H1 (cell line): ENCODE measurements around the gene MYO16. TPM values are rescaled to one million over a fixed set of nuclear protein-coding genes. Genes with fewer than 3 reads are reported as not detected.

Experiments
- CTCF ChIA-PET: fragments of 300-600 bp; sonication (Branson Sonifier 250); formaldehyde crosslinking; loops from one replicate; lab custom pipeline; 2021; ENCODE audit not compliant: partially characterized antibody; lab: Charles Lee
- POLR2A ChIA-PET: fragments of 300-600 bp; sonication (Branson Sonifier 250); formaldehyde crosslinking; loops from one replicate; lab custom pipeline; 2021; ENCODE audit warnings: inconsistent platforms; ENCODE audit not compliant: partially characterized antibody; lab: Charles Lee
- DNase-seq, 2 experiments: peaks; one replicate each; pipeline versions ENCODE4 v3.0.0 to v3.0.0-alpha.2; 2010 to 2022; ENCODE audit warnings: low spot score in 2 of 2, low read depth in 1 of 2, mixed read lengths in 1 of 2
- FAIRE-seq: peaks from 2 replicates; lab custom pipeline; 2011; peaks lifted over from hg19 to GRCh38; lab: Jason Lieb, UNC
- H2AFZ ChIP-seq: 2 replicates; pipeline ENCODE4 v1.8.1; 2012; ENCODE audit warnings: low read length, inconsistent platforms
- H2AK5ac ChIP-seq: 2 replicates; pipeline ENCODE4 v1.6.1; 2013; ENCODE audit warnings: low read depth, low read length
- H2BK120ac ChIP-seq: replicated peaks from 2 replicates; pipeline ENCODE3; 2013; ENCODE audit warnings: low read depth, low read length, inconsistent platforms
- H2BK12ac ChIP-seq: 2 replicates; pipeline ENCODE4 v1.6.1; 2013; ENCODE audit warnings: low read depth, low read length
- H2BK15ac ChIP-seq: 2 replicates; pipeline ENCODE4 v1.6.1; 2013; ENCODE audit warnings: low read length
- H2BK20ac ChIP-seq: 2 replicates; pipeline ENCODE4 v1.6.1; 2013; ENCODE audit warnings: low read length
- H2BK5ac ChIP-seq: 2 replicates; pipeline ENCODE4 v1.6.1; 2013; ENCODE audit warnings: low read depth, low read length
- H3K14ac ChIP-seq: 2 replicates; pipeline ENCODE4 v1.6.1; 2013; ENCODE audit warnings: inconsistent platforms; ENCODE audit not compliant: insufficient read length
- H3K18ac ChIP-seq: 2 replicates; pipeline ENCODE4 v1.6.1; 2013; ENCODE audit warnings: low read length; ENCODE audit errors: extremely low read depth
- H3K23ac ChIP-seq: 2 replicates; pipeline ENCODE4 v1.6.1; 2013; ENCODE audit warnings: inconsistent platforms; ENCODE audit not compliant: insufficient read length
- H3K23me2 ChIP-seq: 2 replicates; pipeline ENCODE4 v1.6.1; 2013; ENCODE audit warnings: low read depth, low read length
- H3K27ac ChIP-seq: 2 replicates; pipeline ENCODE4 v1.6.1; 2011; ENCODE audit warnings: low read depth, low read length, inconsistent platforms
- H3K27me3 ChIP-seq, 4 experiments: replicated peaks in 1 of 4; 1 replicate in 1 of 4; 2 replicates in 3 of 4; pipeline versions ENCODE4 v1.6.1 to v1.8.1; 2011 to 2013; ENCODE audit warnings: low read length in 3 of 4, mild to moderate bottlenecking in 3 of 4, inconsistent platforms in 2 of 4, mixed read lengths in 2 of 4, moderate library complexity in 1 of 4; ENCODE audit not compliant: control insufficient read depth in 3 of 4, insufficient read depth in 3 of 4; ENCODE audit errors: extremely low read depth in 1 of 4
- H3K36me3 ChIP-seq, 4 experiments: 2 replicates each; pipeline versions ENCODE4 v1.6.1 to v1.8.1; 2011 to 2013; ENCODE audit warnings: mild to moderate bottlenecking in 4 of 4, low read length in 3 of 4, moderate library complexity in 2 of 4, control low read depth in 1 of 4, inconsistent platforms in 1 of 4; ENCODE audit not compliant: insufficient read depth in 4 of 4, control insufficient read depth in 2 of 4
- H3K4ac ChIP-seq: replicated peaks from 2 replicates; pipeline ENCODE3; 2013; ENCODE audit warnings: low read length, low read depth, mixed read lengths, inconsistent platforms; ENCODE audit not compliant: insufficient read length
- H3K4me1 ChIP-seq, 4 experiments: replicated peaks in 1 of 4; 1 replicate in 1 of 4; 2 replicates in 3 of 4; pipeline versions ENCODE4 v1.6.1 to v1.8.1; 2011 to 2013; ENCODE audit warnings: low read length in 3 of 4, inconsistent platforms in 2 of 4, mixed read lengths in 1 of 4; ENCODE audit not compliant: insufficient read depth in 4 of 4, control insufficient read depth in 3 of 4
- H3K4me2 ChIP-seq, 2 experiments: 2 replicates each; pipeline versions ENCODE4 v1.6.1 to v1.8.1; 2011 to 2013; ENCODE audit warnings: low read depth in 2 of 2, low read length in 2 of 2, control low read depth in 1 of 2, inconsistent platforms in 1 of 2, mild to moderate bottlenecking in 1 of 2; ENCODE audit not compliant: insufficient read depth in 1 of 2
- H3K4me3 ChIP-seq, 4 experiments: fragments of 200-600, 300-600 bp in 1 of 4; sonication (generic), shearing (Covaris generic), sonication (Bioruptor Twin) in 1 of 4; 2 replicates each; pipeline versions ENCODE4 v1.5.1 to v1.8.1; 2011 to 2016; ENCODE audit warnings: low read length in 4 of 4, low read depth in 3 of 4, control low read depth in 2 of 4, inconsistent platforms in 2 of 4, mild to moderate bottlenecking in 2 of 4, mixed read lengths in 1 of 4, moderate library complexity in 1 of 4; ENCODE audit not compliant: insufficient read depth in 2 of 4; ENCODE audit errors: extremely low read depth in 1 of 4
- H3K56ac ChIP-seq: replicated peaks from 2 replicates; pipeline ENCODE3; 2013; ENCODE audit warnings: low read depth, mild to moderate bottlenecking, mixed read lengths, low read length, inconsistent platforms; ENCODE audit not compliant: insufficient read length
- H3K79me1 ChIP-seq: 2 replicates; pipeline ENCODE4 v1.6.1; 2013; ENCODE audit warnings: low read depth, low read length, control low read depth
- H3K79me2 ChIP-seq, 2 experiments: 2 replicates each; pipeline versions ENCODE4 v1.6.1 to v1.8.1; 2012 to 2013; ENCODE audit warnings: low read length in 2 of 2, mild to moderate bottlenecking in 2 of 2, inconsistent platforms in 1 of 2; ENCODE audit not compliant: insufficient read depth in 2 of 2, control insufficient read depth in 1 of 2
- H3K9ac ChIP-seq, 4 experiments: replicated peaks in 1 of 4; 1 replicate in 1 of 4; 2 replicates in 3 of 4; pipeline versions ENCODE4 v1.6.1 to v1.8.1; 2011 to 2013; ENCODE audit warnings: low read depth in 3 of 4, low read length in 3 of 4, control low read depth in 2 of 4, mild to moderate bottlenecking in 2 of 4, moderate library complexity in 2 of 4, inconsistent platforms in 1 of 4; ENCODE audit errors: extremely low read depth in 1 of 4
- H3K9me3 ChIP-seq, 2 experiments: 2 replicates each; pipeline versions ENCODE4 v1.6.1 to v1.8.1; 2012 to 2013; ENCODE audit warnings: mild to moderate bottlenecking in 2 of 2, moderate library complexity in 2 of 2, control low read depth in 1 of 2, inconsistent platforms in 1 of 2, low read depth in 1 of 2, low read length in 1 of 2, mixed read lengths in 1 of 2; ENCODE audit not compliant: insufficient read depth in 2 of 2
- H4K20me1 ChIP-seq, 2 experiments: replicated peaks in 1 of 2; 2 replicates each; pipeline versions ENCODE3 to v1.8.1; 2011 to 2013; ENCODE audit warnings: inconsistent platforms in 2 of 2, low read length in 2 of 2, mild to moderate bottlenecking in 1 of 2; ENCODE audit not compliant: insufficient read depth in 2 of 2, control insufficient read depth in 1 of 2
- H4K5ac ChIP-seq: 2 replicates; pipeline ENCODE4 v1.6.1; 2013; ENCODE audit warnings: low read length, low read depth, mixed read lengths, inconsistent platforms; ENCODE audit not compliant: insufficient read length
- H4K8ac ChIP-seq: 2 replicates; pipeline ENCODE4 v1.8.0; 2013; ENCODE audit warnings: mild to moderate bottlenecking, moderate library complexity, low read length, inconsistent platforms; ENCODE audit not compliant: insufficient read depth; ENCODE audit errors: extremely low read depth
- H4K91ac ChIP-seq: replicated peaks from 2 replicates; pipeline ENCODE3; 2013; ENCODE audit warnings: low read length, mixed read lengths, inconsistent platforms; ENCODE audit not compliant: insufficient read length
- PHF8 ChIP-seq: fragments of 200-600 bp; sonication (generic); conservative IDR thresholded peaks from 2 replicates; pipeline ENCODE4 v1.7.1; 2012; ENCODE audit warnings: low read depth, mild to moderate bottlenecking, inconsistent platforms, low read length, moderate library complexity
- SP2 ChIP-seq: IDR thresholded peaks from 2 replicates; pipeline ENCODE4 v1.6.1; 2012; ENCODE audit warnings: mild to moderate bottlenecking, low read length, inconsistent platforms
- SUZ12 ChIP-seq: fragments of 200-600 bp; sonication (generic); IDR thresholded peaks from 2 replicates; pipeline ENCODE4 v1.6.1; 2012; ENCODE audit warnings: mild to moderate bottlenecking, inconsistent platforms, low read length, moderate library complexity, mixed read lengths
- WGBS, 2 experiments: shearing (Covaris generic) in 1 of 2; methylation state at CpG; one replicate each; pipeline versions ENCODE4 v1.1.6 to v1.1.7; 2013 to 2015; ENCODE audit warnings: low lambda C conversion rate in 2 of 2, mixed read lengths in 2 of 2, inconsistent platforms in 1 of 2, low coverage in 1 of 2, missing lambda C conversion rate in 1 of 2; ENCODE audit not compliant: insufficient replicate concordance in 2 of 2, insufficient coverage in 1 of 2, insufficient read length in 1 of 2; ENCODE audit errors: extremely low coverage in 1 of 2, missing lambda C conversion rate in 1 of 2; 5-methylcytosine and 5-hydroxymethylcytosine counted together
- long read RNA-seq, 2 experiments: library from RNA in 1 of 2; library from capped mRNA in 1 of 2; stranded (forward); transcript quantifications; one replicate each; pipeline ENCODE4 v2.0.0, GENCODE V29; 2021; ENCODE audit warnings: inconsistent platforms in 1 of 2
- polyA minus RNA-seq, 3 experiments: library from RNA; depleted of rRNA, polyadenylated mRNA; stranded (reverse); fragments of >200 nt; gene quantifications; 1 replicate in 2 of 3; 2 replicates in 1 of 3; pipeline ENCODE4 v1.2.3, GENCODE V29; 2011
- polyA plus RNA-seq, 7 experiments: library from polyadenylated mRNA; depleted of rRNA in 3 of 7; stranded (reverse) in 5 of 7; unstranded in 2 of 7; fragments of >200 nt in 5 of 7; fragments of 200-250 nt in 2 of 7; gene quantifications; 1 replicate in 5 of 7; 2 replicates in 1 of 7; 4 replicates in 1 of 7; pipeline versions ENCODE4 v1.2.1 to v1.2.3, GENCODE V29; 2011 to 2013; ENCODE audit warnings: missing spikeins in 2 of 7, mixed read lengths in 2 of 7
- total RNA-seq: library from RNA; stranded (reverse); fragmentation: NEBNext Ultra II Directional; extraction: Animal tissue kit (Norgen Biotek cat#: 25700); gene quantifications from 2 replicates; pipeline ENCODE4 v1.2.1, GENCODE V29; 2021

The MYO16 gene
- total RNA-seq (0.10 and 0.22 TPM in 2 replicates), polyA plus RNA-seq (2011; rRNA removed) (0.02 TPM in 2 replicates), polyA minus RNA-seq (2011; rRNA and poly(A)+ RNA removed) (0.12 TPM in 1 of 2 replicates, not detected in the other)
- not detected for polyA plus RNA-seq (2011; cell fraction: cytosol; rRNA removed)
- 0.27 TPM for polyA plus RNA-seq (2011; cell fraction: nucleus; rRNA removed)
- polyA plus RNA-seq (2012, experiment 1 of 2): not detected in 4 replicates
- polyA plus RNA-seq (2012, experiment 2 of 2): not detected
- 0.04 TPM for polyA plus RNA-seq (2013, experiment 1 of 2)
- 0.02 TPM for polyA plus RNA-seq (2013, experiment 2 of 2)
- polyA minus RNA-seq (2011; cell fraction: cytosol; rRNA and poly(A)+ RNA removed): not detected
- 0.40 TPM for polyA minus RNA-seq (2011; cell fraction: nucleus; rRNA and poly(A)+ RNA removed)
- long read RNA-seq, experiment 1: 0 reads
- long read RNA-seq, experiment 2: 0 reads

GRCh38 chr13:108629181-108629752 is at the start of gene MYO16:
Gene MYO16, plus strand, starts transcription at chr13:108629611. Its CDS starts 234 bp downstream, at chr13:108629845.
- H3K79me1 ChIP-seq: no peaks in the 10 kb centered on the region
- no peak within 1 kb of the TSS for H4K8ac ChIP-seq
- H3K23me2 ChIP-seq: no peaks in the 10 kb centered on the region
- no peak within 1 kb of the TSS for H2AFZ ChIP-seq
- no peak within 1 kb of the TSS for H2BK12ac ChIP-seq
- H4K5ac ChIP-seq: no peak within 1 kb of the TSS
- DNase-seq (no peak), FAIRE-seq (no peak)
- no peak within 1 kb of the TSS for H3K4ac ChIP-seq
- peaks cover 3 to 4% of the 10 kb centered on the region in 2 experiments; a peak in 2 of 4 replicates for H3K9me3 ChIP-seq
- CTCF ChIA-PET: interaction anchor here (1.0 to 1.5 kb wide), 5 partner anchors 10 to 99 kb away, joined by 3 to 6 read pairs (median 3); no protein-coding TSS in a partner anchor
- H3K23ac ChIP-seq: no peak within 1 kb of the TSS
- H2AK5ac ChIP-seq: no peak within 1 kb of the TSS
- H2BK20ac ChIP-seq: no peak within 1 kb of the TSS
- no peak within 1 kb of the TSS for H2BK5ac ChIP-seq
- TF ChIP-seq SP2 (no peak), SUZ12 (no peak), PHF8 (no peak)
- H3K79me2 ChIP-seq: no peaks in the 10 kb centered on the region
- no peak within 1 kb of the TSS for H3K4me2 ChIP-seq
- no peaks in the 10 kb centered on the region for H4K20me1 ChIP-seq
- no peaks in the 10 kb centered on the region; a peak in 2 of 7 replicates for H3K4me1 ChIP-seq
- no peak within 1 kb of the TSS for H3K18ac ChIP-seq
- WGBS, 2 experiments: 78% methylated on average over 11 of the region's 11 CpGs; no CpG with 5 or more reads in 1 of the 2 experiments
- POLR2A ChIA-PET: no interaction called here
- H3K56ac ChIP-seq: no peak within 1 kb of the TSS
- H2BK15ac ChIP-seq: no peak within 1 kb of the TSS
- H3K9ac ChIP-seq: no peak within 1 kb of the TSS
- H3K27ac ChIP-seq: no peak within 1 kb of the TSS
- H4K91ac ChIP-seq: no peak within 1 kb of the TSS
- no peak within 1 kb of the TSS for H3K14ac ChIP-seq
- no peak within 1 kb of the TSS for H3K4me3 ChIP-seq
- H3K27me3 ChIP-seq: no peaks in the 10 kb centered on the region
- H3K36me3 ChIP-seq: 0 out of 8 replicates have a peak, but pooled peaks cover 0 to 4% (median 0%) of the 10 kb centered on the region in 4 experiments
- no peak within 1 kb of the TSS for H2BK120ac ChIP-seq
